HG02763 (cell line): Measurements from ENCODE around the gene CFAP53.
"Not testable (repeated sequence)": the region's sequence is repeated elsewhere in the genome, so short reads cannot be mapped to it uniquely, and the experiment has no call there.

ENCODE experiments used
- ATAC-seq: cut with Tn5 transposase; IDR thresholded peaks from one replicate; pipeline ENCODE4 v1.9.1; 2021; ENCODE audit warnings: mild to moderate bottlenecking, moderate library complexity; ENCODE audit not compliant: unreplicated experiment

The CFAP53 gene, protein sequence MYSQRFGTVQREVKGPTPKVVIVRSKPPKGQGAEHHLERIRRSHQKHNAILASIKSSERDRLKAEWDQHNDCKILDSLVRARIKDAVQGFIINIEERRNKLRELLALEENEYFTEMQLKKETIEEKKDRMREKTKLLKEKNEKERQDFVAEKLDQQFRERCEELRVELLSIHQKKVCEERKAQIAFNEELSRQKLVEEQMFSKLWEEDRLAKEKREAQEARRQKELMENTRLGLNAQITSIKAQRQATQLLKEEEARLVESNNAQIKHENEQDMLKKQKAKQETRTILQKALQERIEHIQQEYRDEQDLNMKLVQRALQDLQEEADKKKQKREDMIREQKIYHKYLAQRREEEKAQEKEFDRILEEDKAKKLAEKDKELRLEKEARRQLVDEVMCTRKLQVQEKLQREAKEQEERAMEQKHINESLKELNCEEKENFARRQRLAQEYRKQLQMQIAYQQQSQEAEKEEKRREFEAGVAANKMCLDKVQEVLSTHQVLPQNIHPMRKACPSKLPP

DNA sequence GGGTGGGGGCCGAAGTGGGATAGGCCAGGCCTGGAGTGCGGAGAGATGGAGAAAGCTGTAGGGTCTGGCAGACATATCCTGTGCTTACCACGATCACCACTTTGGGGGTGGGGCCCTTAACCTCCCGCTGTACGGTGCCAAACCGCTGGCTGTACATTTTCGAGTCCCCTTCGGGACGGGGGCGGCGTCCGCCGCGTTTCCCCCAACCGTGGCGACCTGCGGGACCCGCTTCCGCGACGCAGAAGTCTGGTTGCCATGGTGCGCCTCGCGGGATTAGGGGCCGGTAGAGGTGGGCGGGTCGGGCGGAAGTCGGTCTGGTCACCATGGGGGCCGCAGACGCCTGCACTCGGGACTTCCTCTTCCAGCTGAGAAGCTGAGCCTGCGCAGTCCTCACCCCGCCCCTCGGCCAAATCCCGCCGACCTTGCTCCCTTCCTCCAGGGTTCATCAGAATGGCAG is at the start of gene CFAP53:
CFAP53 (minus strand) TSS at position 248 of the 457 bp plus-strand sequence; CDS start at position 157, 91 bp downstream.
- peak; percentile 79 for ATAC-seq

DNA sequence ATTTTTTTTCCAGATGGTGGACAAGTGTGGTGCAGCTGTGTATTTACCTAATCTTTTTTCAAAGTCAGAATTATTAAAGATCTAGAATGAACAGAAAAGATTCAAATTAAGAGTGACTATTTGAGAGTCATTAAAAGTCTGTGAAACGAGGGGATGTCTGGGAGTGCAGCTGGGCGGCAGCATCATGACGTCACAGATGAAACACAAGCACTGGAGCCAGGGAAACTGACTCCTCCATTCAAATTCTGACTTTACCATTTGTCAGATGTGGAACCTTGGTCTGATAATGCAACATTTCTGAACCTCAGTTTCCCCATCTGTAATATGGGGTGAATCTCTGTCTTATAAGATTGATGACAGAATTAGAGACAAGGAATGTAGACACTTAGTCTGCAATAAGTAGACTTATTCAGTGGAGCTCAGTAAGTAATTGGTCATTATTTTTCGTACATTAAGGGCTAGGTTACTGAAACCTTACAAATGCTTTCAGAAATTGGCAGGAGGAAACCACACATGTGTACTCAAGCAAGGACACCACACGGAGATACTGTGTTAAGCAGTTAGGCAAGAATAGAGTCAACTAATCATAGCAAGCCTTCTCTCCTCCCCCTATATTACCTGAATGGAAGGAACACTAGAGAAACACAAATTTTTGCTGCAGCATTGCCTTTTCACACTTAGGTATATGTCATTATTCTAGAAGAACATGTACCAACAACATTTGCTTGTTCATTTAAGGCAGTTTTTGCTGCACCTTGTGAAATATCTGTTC is 49.0 kb upstream of the CFAP53 start:
- ATAC-seq, result peak; percentile 61

DNA sequence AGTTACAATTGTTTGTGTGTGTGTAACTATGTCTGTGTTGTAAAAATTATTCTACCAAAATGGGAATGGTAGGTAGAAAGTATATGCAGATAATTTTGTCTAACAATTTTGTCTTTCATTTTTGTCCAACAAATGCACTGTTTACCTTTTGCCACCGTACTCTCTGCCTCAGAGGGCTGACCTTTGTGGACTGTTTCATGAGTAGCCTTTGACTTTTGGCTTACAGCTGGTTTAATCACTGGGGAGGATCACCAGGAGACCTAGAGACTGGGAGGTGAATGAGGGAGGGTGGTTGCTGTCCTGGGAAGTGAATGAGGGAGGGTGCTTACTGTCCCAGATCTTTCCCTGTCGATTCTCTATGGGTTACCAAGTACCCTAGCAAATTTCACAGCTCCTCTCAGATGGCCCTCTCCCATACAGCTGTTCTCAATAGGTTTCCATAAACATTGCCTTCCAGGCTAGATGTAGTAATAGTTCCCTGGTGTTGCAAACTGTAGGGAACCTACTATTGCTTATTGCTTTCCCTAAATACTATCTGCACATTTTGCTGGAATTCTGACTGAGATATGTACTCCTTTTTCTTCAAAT is 47.7 kb upstream of the CFAP53 start:
- no peak for ATAC-seq

DNA sequence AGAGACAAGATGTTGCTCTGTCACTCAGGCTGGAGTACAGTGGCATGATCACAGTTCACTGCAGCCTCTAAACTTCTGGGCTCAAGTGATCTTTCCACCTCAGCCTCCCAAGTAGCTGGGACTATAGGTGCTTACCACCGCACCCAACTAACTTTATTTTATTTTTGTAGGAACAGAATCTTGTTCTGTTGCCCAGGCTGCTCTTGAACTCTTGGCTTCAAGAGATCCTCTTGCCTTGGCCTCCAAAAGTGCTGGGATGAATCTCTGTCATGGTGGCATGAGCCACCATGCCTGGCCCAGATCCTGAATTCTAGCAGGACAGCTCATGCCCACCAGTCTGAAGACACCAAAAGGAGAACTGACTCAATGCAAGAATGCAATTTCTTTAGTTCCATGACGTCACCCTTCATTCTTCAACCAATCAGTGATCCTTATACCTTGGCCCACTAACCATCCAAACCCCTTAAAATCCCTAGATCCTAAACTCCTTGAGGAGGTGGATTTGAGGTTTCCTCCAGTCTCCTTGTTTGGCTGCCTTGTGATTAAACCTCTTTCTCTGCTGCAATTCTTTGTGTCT is 46.8 kb upstream of the CFAP53 start:
- ATAC-seq, result peak; percentile 8

DNA sequence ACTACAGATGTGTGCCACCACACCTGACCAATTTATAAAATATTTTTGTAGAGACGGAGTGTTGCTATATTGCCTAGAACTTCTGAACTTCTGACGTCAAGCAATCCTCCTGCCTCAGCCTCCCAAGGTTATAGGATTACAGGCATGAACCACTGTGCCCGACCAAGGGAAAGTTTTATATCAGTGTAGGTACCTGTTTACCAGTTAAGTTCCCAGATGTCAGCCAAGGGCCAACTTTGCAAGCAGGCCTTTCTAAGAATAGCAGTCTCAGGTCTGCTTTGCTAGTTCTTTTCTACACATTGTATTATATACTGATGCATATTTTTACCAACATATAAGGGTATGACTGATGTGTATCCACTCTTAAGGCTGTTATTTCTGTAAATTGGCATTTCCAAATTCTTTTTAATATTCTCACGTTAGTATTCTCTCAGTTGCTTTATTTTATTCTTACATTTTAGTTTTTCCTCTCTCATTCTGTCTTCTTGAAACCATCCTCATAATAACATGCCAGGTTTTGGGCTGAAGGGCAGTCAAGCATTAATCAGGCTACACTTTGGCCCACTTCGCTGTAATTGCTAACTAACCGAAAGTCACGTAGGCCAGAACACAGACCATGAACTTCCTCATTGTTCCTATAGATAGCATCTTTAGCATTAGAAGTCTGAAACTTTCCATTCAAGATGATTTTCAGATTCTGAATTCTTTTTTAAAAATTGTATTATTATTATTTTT is 46.2 kb upstream of the CFAP53 start:
- peak; percentile 74 for ATAC-seq

DNA sequence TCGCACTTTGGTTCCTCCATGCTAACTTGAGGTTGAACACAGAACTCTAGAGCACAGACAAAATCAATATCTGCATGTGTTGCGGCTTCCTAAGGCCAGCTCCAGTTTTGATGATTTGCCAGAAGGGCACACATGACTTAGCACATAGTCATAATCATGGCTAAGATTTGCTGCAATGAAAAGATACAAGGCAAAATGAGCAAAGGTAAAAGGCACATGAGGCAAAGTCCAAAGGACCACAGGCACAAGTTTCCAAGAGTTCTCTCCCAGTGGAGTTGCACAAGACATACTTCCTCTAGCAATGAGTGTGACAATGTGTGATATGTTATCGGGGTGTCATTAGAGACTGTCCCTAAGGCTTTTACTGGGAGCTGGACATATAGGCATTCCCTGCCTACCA is 45.4 kb upstream of the CFAP53 start:
- no peak for ATAC-seq

DNA sequence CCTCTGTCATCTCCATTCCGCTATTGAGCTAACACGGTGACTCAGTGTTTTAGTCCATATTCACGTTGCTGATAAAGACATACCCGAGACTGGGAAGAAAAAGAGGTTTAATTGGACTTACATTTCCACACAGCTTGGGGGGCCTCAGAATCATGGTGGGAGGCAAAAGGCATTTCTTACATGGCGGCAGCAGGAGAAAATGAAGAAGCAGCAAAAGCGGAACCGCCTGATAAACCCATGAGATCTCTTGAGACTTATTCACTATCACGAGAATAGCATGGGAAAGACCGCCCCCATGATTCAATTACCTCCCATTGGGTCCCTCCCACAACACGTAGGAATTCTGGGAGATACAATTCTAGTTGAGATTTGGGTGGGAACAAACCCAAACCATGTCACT is 43.8 kb upstream of the CFAP53 start:
- no peak for ATAC-seq

DNA sequence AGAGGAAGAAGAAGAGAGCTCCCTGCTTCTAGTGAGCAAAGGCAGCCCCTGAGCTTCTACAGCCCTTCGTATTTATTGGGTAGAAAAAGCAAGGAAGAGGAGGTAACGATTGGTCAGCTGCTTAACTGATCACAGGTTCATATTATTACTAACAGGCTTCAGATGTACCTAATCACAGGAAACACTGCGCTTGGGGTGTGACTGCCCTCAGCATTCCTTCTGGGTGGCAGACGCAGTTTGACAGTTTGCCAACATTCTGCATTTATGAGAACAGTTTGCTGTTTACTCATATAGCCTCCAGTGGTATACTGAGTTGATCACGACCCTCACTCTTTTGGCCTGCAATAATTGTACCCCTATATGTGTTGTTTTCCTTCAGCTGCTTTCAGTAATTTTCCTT is 42.6 kb upstream of the CFAP53 start:
- not testable (repeated sequence) for ATAC-seq

DNA sequence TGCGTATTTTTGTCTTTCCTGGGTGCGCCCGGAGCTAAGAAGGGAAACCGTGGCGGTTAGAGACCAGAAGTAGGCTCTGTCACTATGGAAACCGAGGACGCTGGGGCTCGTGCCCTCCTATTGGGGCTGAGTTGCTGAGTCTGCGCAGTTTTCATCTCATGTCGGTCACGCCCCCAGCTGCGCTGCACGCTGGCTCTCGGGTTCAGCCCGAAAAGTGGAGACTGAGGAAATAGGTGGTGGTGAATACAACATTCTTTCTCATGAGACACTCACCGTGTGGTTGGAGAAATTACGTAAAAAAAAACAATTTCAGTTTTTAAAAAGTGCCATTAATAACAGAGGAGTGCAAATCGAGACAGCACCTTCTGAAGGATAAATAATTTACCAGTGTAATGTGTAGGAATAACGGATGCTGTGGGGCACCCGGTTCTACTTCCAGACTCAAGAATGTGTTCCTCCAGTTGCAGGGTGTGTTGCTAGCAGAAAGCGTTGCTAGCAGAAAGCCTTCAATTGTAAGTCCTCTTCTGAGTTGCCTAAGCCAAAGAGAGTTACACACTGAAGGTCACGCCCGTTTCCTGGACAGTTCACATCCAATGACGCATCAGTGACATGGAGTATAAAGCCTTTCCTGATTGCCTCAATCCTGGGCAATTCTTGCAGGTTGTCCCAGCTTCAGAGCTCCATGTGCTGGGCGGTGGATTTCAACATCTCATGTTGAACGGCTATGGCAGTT is 41.6 kb upstream of the CFAP53 start:
- ATAC-seq, result peak; percentile 95

DNA sequence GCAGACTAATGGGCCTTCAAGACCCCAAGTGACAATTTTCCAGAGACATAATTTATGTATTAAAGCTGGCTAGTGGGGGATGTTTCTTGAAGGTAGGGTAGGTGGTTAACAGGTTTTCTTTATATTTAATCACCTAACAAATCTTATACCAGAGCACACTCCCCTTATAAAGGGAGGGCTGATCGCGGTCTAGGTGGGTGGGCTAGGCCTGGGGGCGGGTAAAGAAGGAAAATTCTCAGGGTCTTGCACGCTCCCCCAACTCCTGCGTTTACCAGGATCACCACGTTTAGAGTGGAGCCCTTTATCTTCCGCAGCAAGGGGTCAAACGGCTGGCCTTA is 41.1 kb upstream of the CFAP53 start:
- no peak for ATAC-seq

DNA sequence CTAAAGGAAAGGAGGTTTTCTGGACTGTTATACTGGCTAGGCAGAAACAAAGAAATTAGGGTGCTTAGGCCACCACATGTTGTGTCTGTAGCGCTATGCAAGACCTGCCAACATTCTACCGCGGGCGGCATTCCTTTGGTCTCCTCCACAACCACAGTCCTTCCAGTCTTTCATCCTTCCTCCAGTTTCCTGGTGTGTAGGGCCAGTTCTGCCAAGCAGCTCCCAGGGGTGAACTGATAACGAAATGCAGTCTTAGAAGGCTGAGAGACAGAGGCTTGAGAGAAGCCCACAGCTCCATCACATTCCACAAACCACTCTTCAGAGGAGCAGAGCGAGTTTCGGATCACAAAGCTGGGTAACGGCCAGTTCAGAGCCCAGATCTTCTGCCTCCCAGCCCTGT is 40.6 kb upstream of the CFAP53 start:
- ATAC-seq, result no peak

DNA sequence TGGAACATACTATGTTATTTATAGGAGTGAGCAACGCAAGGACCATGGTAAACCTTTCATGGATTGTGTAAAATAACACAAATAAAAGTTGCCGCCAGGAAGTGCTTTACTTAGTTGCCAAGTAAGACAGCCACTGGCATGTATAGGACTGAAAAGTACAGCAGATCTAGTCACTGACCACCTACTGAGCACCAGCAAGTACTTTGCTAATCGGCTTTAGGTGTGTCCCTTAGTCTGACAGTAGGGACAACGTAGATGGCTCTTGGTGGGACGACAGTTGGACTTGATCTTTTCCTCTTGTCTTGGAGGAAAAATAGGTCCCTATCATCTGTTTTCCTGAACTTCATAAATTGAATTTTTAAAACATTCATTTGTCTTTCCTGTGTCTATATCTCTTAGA is 34.8 kb upstream of the CFAP53 start:
- ATAC-seq, result no peak

DNA sequence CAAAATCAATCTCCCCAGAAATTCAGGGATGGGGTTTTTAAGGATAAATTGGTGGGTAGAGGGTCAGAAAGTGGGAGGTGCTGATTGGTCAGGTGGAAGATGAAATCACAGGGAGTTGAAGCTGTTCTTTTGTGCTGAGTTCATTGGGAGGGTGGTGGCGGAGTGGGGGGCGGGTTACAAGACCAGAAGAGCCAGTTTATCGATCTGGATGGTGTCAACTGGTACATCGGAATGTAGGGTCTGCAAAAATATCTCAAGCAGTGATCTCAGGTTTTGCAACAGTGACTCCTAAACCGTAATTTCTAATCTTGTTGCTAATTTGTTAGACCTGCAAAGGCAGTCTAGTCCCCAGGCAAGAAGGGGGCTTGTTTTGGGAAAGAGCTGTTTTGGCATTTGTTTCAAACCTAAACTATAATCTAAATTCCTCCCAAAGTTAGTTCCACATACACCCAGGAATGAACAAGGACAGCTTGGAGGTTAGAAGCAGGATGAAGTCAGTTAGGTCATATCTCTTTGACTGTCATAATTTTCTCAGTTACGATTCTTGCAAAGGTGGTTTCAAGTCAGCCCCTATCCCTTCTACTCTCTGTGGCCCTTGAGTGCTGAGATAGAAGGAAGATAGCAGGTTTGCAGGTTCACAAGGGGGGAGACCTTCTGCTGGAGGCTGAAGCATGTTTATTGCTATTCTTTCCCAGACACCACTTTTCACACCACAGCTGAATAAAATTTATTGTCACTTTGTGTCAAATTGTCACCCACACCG is 33.5 kb upstream of the CFAP53 start:
- ATAC-seq, result no peak

DNA sequence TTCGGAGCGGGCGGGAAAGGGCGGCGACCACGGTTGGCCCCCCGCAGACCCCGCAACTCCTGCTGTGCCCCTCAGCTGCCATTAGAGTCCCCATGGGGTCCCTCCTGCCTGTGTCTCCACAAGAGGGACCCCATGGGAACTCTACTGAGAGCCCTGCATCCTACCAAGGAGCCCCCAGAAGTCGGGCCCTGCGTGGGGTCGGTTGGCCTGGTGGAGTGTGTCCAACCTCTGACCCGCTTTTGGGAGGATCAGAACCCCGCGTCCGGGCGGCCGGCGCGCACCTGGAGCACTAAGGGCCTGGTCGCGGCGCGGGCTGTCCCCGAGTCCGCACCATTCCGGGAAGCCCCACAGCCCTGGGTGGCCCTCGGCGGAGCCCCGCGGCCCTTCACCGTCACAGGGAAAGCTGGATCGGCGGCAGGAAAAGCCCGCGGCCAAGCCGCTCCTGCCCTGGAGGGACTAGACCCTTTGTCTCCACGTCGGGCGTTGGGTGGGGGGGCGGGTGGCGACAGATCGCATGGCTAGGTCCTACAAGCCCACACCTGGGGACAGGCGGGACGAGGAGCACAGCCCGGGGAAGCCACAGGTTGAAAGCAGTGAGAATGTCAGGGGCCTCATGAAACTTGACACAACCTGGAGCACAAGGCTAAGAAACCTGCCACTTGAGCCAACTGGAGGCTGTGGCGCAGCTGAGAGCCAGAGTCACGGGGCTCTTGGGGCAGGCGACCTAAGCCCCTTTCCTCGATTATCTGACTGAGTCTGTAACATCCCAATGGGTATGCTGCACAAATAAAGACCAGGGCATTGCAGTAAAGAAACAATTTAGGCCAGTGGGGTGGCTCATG is 32.4 kb upstream of the CFAP53 start:
- ATAC-seq, result no peak

DNA sequence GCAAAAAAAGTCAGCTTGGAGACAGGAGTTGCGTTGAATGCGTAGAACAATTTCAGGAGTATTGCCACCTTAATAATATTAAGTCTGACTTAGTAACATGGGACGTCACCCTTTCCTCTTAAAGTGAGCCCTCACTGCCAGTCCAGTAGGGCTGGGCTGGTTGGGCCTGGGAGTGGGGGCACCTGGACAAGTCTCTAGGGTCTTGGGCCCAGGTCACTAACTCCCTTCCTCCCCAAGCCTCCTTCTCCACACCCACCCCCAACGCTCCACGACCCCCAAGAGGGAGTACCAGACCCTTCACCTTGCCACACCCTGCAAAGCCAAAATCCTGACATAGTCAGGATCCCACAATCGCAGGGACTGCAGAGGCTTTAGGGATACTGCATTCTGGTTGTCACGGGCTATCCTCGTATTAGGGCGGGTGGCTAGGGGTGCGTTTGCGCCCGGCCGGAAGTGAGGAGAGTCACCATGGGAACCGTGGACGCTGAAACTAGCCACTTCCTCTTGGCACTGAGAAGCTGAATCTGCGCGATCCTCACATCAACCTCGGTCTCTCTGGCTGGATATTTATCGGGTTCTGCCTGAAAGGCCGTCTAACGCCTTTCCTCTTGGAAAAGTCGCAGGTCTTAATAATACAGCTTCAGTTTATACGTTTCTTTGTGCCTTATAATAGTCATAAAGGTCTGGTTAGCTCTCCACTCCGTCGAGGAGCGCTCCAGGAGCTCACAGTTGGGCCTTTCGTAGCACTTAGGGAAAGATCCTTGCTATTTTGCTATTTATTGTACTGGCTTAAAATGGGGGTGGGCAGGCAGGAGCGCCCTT is 31.5 kb upstream of the CFAP53 start:
- ATAC-seq, result peak; percentile 100

DNA sequence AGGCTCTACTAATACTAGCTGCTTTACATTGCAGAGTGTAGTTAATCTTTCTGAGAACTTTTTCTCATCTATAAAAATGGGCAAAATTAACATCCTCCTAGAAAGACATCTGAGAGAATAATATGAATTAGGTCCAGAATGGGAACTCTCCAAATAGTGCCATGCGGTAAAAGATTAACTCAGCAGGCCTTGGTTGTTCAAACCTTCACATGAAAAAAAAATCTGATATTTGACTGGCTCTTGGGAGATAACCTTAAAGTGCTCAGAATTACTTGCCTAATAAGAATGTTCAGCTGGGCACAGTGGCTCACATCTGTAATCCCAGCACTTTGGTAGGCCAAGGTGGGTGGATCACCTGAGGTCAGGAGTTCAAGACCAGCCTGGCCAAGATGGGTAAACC is 26.7 kb upstream of the CFAP53 start:
- ATAC-seq, result no peak

DNA sequence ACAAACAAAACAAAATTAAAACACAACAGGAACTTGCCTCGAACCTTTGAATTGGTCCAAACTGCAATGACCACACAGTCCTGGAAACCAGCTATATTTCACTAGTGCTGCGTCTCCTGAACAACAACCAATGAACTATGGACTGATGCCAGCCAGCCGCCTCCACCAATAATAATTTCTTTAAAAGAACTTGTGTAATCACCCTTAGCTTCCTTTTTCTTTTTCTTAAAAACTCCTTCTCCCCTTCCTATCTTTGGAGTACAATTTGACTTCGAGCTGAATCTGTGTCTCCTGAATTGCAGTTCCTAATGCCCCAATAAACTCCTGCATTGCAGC is 22.8 kb upstream of the CFAP53 start:
- no peak for ATAC-seq
